ENCODE measurements around the gene SLBP. TPM values are rescaled to one million over a fixed set of nuclear protein-coding genes. Genes with fewer than 3 reads are reported as not detected.
A peak's percentile ranks its signal among the peaks of the same experiment; 100 is the strongest.

Gene SLBP
- total RNA-seq, 1 donor from 2014 or later = 156 TPM

GRCh38 chr4:1745165-1745564, 33.0 kb upstream of the SLBP start:
- peaks cover 30% of the 10 kb centered on the region for H3K36me3 Mint-ChIP-seq (ENCODE audit: low read depth)
- DNase-seq = no peak
- intact Hi-C loops (cut with micrococcal nuclease) = loop anchor here (5.0 kb wide), 2 partner anchors 152 to 167 kb away; no protein-coding TSS in a partner anchor
- H3K4me3 Mint-ChIP-seq = no peak overlapping the region
- no peak overlapping the region for H3K27ac Mint-ChIP-seq
- no peaks in the 10 kb centered on the region for H3K4me1 Mint-ChIP-seq
- H3K27me3 Mint-ChIP-seq = no peaks in the 10 kb centered on the region
- H3K9me3 Mint-ChIP-seq = no peaks in the 10 kb centered on the region

- intact Hi-C loops (cut with micrococcal nuclease) = no loop called here
- Mint-ChIP-seq H3K27me3 (no peaks in the 10 kb centered on the region), H3K27ac (no peak overlapping the region), H3K4me3 (no peak overlapping the region), H3K36me3 (ENCODE audit: low read depth) (peaks cover 33% of the 10 kb centered on the region), H3K4me1 (no peaks in the 10 kb centered on the region), H3K9me3 (no peaks in the 10 kb centered on the region)
- DNase-seq = no peak
Measured at GRCh38 chr4:1744552-1744951, 32.4 kb upstream of the SLBP start.

DNA sequence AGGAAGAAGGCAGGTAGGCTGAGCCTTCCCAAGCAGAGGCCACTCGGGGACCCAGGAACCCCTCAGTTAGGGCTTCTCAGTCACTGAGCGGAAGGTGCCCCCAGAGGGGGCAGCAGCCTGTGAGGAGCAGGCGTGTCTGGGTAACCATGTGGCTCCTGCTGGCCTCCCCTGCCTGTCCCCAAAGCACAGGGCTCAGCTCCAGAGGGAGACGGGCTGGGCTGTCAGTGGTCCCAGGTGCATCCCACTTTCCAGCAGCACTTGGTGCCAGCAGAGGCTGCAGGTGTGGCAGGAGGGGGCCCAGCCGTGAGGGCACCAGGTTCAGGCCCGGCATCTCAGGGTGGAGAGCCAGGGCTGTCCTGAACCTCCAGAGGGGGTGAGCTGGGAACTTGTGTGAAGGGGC, 31.9 kb upstream of the SLBP start:
- H3K36me3 Mint-ChIP-seq (ENCODE audit: low read depth) = peaks cover 37% of the 10 kb centered on the region
- intact Hi-C loops (cut with micrococcal nuclease) = no loop called here
- DNase-seq = no peak
- H3K27me3 Mint-ChIP-seq = no peaks in the 10 kb centered on the region
- no peaks in the 10 kb centered on the region for H3K9me3 Mint-ChIP-seq
- H3K4me3 Mint-ChIP-seq = no peak overlapping the region
- no peak overlapping the region for H3K27ac Mint-ChIP-seq
- H3K4me1 Mint-ChIP-seq = no peaks in the 10 kb centered on the region

DNA sequence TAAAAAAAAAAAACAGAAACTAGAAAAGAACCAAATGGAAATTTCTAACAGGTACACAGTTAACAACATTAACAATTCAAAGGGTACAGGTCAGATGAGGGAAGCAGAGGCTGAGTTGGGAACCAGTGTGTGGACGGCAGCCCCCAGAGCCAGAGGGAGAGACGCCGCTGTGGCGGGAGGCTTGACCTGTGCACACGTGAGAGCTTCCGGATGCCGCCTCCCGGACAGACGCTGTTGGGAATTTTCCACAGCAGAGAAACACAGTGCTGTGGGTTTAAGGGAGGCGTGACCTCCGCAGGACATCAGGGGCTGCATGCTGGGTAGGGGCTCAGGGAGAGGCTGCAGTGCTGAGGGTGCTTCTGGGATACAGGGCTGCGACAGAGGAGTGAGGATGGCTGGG, 31.4 kb upstream of the SLBP start:
- Mint-ChIP-seq H3K4me1 (no peaks in the 10 kb centered on the region), H3K4me3 (no peak overlapping the region), H3K27ac (no peak overlapping the region), H3K9me3 (peaks cover 3% of the 10 kb centered on the region), H3K36me3 (ENCODE audit: low read depth) (peaks cover 42% of the 10 kb centered on the region), H3K27me3 (no peaks in the 10 kb centered on the region)
- no peak for DNase-seq
- intact Hi-C loops (cut with micrococcal nuclease) = no loop called here

GRCh38 chr4:1741208-1741607, 29.1 kb upstream of the SLBP start:
- intact Hi-C loops (cut with micrococcal nuclease) = no loop called here
- no peak overlapping the region for H3K4me3 Mint-ChIP-seq
- peaks cover 4% of the 10 kb centered on the region for H3K9me3 Mint-ChIP-seq
- H3K27ac Mint-ChIP-seq = no peak overlapping the region
- H3K36me3 Mint-ChIP-seq (ENCODE audit: low read depth) = peaks cover 64% of the 10 kb centered on the region
- no peak for DNase-seq
- H3K4me1 Mint-ChIP-seq = no peaks in the 10 kb centered on the region
- H3K27me3 Mint-ChIP-seq = no peaks in the 10 kb centered on the region

- peaks cover 4% of the 10 kb centered on the region for H3K9me3 Mint-ChIP-seq
- H3K27me3 Mint-ChIP-seq = no peaks in the 10 kb centered on the region
- intact Hi-C loops (cut with micrococcal nuclease) = no loop called here
- no peaks in the 10 kb centered on the region for H3K4me1 Mint-ChIP-seq
- H3K4me3 Mint-ChIP-seq = no peak overlapping the region
- no peak for DNase-seq
- peaks cover 70% of the 10 kb centered on the region for H3K36me3 Mint-ChIP-seq (ENCODE audit: low read depth)
- H3K27ac Mint-ChIP-seq = no peak overlapping the region
Measured at GRCh38 chr4:1740021-1740545, 28.0 kb upstream of the SLBP start.

DNA sequence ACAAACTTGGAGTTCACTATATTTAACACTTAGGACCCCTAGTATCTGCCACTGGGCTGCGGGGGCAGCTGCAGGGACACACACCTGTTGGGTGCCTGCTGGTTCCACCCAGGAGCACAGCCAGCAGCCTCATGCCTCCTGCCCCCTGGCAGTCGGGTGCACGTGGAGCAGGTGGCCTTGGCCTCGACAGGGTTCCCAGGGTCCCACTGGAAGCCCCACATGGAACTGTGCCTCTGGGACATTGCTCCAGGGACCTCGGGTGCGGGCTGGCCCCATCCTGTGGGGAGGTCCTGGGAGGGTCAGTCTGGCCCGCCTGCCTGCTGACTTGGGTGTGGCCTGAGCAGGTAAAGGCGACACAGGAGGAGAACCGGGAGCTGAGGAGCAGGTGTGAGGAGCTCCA, 27.2 kb upstream of the SLBP start:
- H3K27ac Mint-ChIP-seq = no peak overlapping the region
- H3K36me3 Mint-ChIP-seq (ENCODE audit: low read depth) = peaks cover 73% of the 10 kb centered on the region
- no peaks in the 10 kb centered on the region for H3K27me3 Mint-ChIP-seq
- H3K4me1 Mint-ChIP-seq = no peaks in the 10 kb centered on the region
- no peak overlapping the region for H3K4me3 Mint-ChIP-seq
- intact Hi-C loops (cut with micrococcal nuclease) = no loop called here
- DNase-seq = no peak
- peaks cover 4% of the 10 kb centered on the region for H3K9me3 Mint-ChIP-seq

- Mint-ChIP-seq H3K9me3 (peaks cover 4% of the 10 kb centered on the region), H3K27ac (no peak overlapping the region), H3K27me3 (no peaks in the 10 kb centered on the region), H3K36me3 (ENCODE audit: low read depth) (peaks cover 72% of the 10 kb centered on the region), H3K4me3 (no peak overlapping the region), H3K4me1 (no peaks in the 10 kb centered on the region)
- no peak for DNase-seq
- intact Hi-C loops (cut with micrococcal nuclease) = no loop called here
Measured at GRCh38 chr4:1738410-1738809, 26.3 kb upstream of the SLBP start.

DNA sequence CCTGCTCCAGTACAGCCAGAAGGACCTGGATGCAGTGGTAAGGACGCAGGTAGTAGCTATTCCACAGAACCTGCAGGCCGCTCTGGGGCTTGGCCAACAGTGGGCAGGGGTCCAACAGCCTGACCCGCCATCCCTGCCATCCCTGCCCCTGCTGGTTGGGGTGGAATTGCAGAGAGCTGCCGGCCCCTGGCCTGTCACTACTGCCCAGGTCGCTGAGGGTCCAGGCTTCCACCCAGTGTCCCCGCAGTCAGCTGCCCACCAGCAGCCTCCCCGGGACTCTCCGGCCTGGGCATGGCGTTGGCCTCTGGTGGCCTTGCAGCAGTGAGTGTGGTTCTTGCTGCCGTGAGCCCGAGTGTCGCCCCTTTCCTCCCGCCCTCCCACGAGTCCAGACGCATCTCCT, 25.5 kb upstream of the SLBP start:
- no peak overlapping the region for H3K27ac Mint-ChIP-seq
- H3K4me1 Mint-ChIP-seq = no peaks in the 10 kb centered on the region
- peaks cover 4% of the 10 kb centered on the region for H3K9me3 Mint-ChIP-seq
- intact Hi-C loops (cut with micrococcal nuclease) = no loop called here
- no peak for DNase-seq
- H3K27me3 Mint-ChIP-seq = no peaks in the 10 kb centered on the region
- H3K4me3 Mint-ChIP-seq = no peak overlapping the region
- peaks cover 78% of the 10 kb centered on the region for H3K36me3 Mint-ChIP-seq (ENCODE audit: low read depth)

GRCh38 chr4:1736812-1737211, 24.7 kb upstream of the SLBP start:
- Mint-ChIP-seq H3K36me3 (ENCODE audit: low read depth) (peaks cover 77% of the 10 kb centered on the region), H3K4me1 (no peaks in the 10 kb centered on the region), H3K27me3 (no peaks in the 10 kb centered on the region), H3K27ac (no peak overlapping the region), H3K4me3 (no peak overlapping the region), H3K9me3 (peaks cover 4% of the 10 kb centered on the region)
- no peak for DNase-seq
- intact Hi-C loops (cut with micrococcal nuclease) = no loop called here

GRCh38 chr4:1735215-1735614, 23.1 kb upstream of the SLBP start:
- no peak overlapping the region for H3K4me3 Mint-ChIP-seq
- H3K27me3 Mint-ChIP-seq = no peaks in the 10 kb centered on the region
- H3K9me3 Mint-ChIP-seq = peaks cover 4% of the 10 kb centered on the region
- peaks cover 72% of the 10 kb centered on the region for H3K36me3 Mint-ChIP-seq (ENCODE audit: low read depth)
- intact Hi-C loops (cut with micrococcal nuclease) = no loop called here
- no peak for DNase-seq
- no peak overlapping the region for H3K27ac Mint-ChIP-seq
- H3K4me1 Mint-ChIP-seq = peaks cover 2% of the 10 kb centered on the region

DNA sequence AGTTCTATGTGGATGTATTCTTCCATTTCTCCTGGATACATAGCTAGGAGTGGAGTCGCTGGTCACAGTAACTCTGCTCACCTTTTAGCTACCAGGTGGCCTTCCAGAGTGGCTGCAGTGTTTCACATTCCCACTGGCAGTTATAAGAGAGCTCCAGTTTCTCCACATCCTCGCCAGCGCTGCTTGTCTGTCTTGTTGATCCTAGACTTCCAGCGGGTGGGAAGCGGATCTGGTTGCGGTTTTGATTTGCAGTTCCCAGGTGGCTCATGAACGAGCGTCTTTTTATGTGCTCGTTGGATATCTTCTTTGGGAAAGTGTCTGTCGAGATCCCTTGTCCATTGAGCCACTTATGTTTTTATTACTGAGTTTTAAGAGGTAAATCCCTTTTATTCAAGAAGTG, 20.8 kb upstream of the SLBP start:
- H3K27ac Mint-ChIP-seq = no peak overlapping the region
- peaks cover 70% of the 10 kb centered on the region for H3K36me3 Mint-ChIP-seq (ENCODE audit: low read depth)
- peaks cover 13% of the 10 kb centered on the region for H3K4me1 Mint-ChIP-seq
- no peaks in the 10 kb centered on the region for H3K9me3 Mint-ChIP-seq
- no peaks in the 10 kb centered on the region for H3K27me3 Mint-ChIP-seq
- intact Hi-C loops (cut with micrococcal nuclease) = no loop called here
- DNase-seq = no peak
- no peak overlapping the region for H3K4me3 Mint-ChIP-seq

DNA sequence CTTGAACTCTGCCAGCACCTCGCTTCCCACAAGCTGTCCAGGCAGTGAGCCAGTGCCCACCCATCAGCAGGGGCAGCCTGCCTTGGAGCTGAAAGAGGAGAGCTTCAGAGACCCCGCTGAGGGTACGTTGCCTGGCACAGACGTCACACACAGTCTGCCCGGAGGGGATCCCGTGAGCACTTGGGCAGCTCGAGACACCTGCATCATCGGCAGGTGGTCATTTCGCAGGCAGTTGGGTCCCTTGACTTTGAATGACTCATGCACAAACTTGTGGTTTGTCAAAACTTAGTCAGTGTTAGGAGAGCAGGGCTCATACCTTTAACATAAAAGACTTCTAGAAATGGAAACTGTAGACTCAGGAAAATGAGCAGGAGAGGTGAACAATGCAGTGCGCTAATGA, 19.1 kb upstream of the SLBP start:
- peak overlapping the region; percentile 15 for H3K27ac Mint-ChIP-seq
- peaks cover 69% of the 10 kb centered on the region for H3K36me3 Mint-ChIP-seq (ENCODE audit: low read depth)
- peaks cover 21% of the 10 kb centered on the region for H3K4me1 Mint-ChIP-seq

DNA sequence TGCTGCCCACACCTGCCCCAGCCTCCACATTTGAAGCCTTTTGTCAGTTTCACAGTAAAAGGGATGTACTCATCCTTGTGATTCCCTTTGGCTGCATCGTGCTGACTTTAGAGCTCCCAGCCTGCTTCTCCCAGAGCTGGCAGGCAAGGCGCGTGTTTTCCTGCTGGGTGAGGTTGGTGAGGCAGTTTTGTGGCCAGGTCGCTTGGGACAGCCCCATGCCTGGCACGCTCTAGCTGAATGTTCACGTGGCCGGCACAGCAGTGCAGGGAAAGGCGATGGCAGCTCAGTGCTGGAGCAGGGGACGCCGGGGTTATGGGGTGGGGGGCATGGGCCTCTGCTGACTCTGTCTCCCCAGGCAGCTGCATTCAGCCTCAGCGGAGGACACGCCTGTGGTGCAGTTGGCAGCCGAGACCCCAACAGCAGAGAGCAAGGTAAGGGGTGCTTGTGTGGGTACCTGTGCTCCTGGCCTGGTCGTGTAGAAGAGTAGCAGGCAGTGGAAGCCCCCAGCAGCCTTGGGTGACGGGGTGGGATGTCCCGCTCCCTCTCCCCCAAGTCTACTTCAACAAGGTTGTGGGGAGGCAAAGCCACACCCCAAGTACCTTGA, 18.5 kb upstream of the SLBP start:
- no peaks in the 10 kb centered on the region for H3K27me3 Mint-ChIP-seq
- no peak for DNase-seq
- H3K4me3 Mint-ChIP-seq = no peak overlapping the region
- intact Hi-C loops (cut with micrococcal nuclease) = no loop called here
- H3K9me3 Mint-ChIP-seq = no peaks in the 10 kb centered on the region
- H3K36me3 Mint-ChIP-seq (ENCODE audit: low read depth) = peaks cover 68% of the 10 kb centered on the region
- H3K4me1 Mint-ChIP-seq = peaks cover 22% of the 10 kb centered on the region
- no peak overlapping the region for H3K27ac Mint-ChIP-seq

More for the DNA sequence above, 19.1 kb upstream of the SLBP start:
- no peaks in the 10 kb centered on the region for H3K9me3 Mint-ChIP-seq
- intact Hi-C loops (cut with micrococcal nuclease) = no loop called here
- H3K4me3 Mint-ChIP-seq = no peak overlapping the region
- no peak for DNase-seq
- H3K27me3 Mint-ChIP-seq = no peaks in the 10 kb centered on the region
